ENCODE data around the gene SF3A1.

GRCh38 chr22:30301995-30302809 lies 54.5 kb downstream of the SF3A1 start:
- TF ChIP-seq POLR2AphosphoS5 (IDR thresholded peaks at IDR 0.05; ENCODE audit: low read depth, low read length) (no peak), POLR2A (IDR thresholded peaks at IDR 0.05; ENCODE audit: low read depth, low read length) (no peak), TAF1 (IDR thresholded peaks at IDR 0.05; ENCODE audit: borderline replicate concordance, low read depth, low read length) (no peak)

All from GM12892 (cell line).